Ovary (tissue), 3 donors: ENCODE measurements around the gene SCUBE3.

ENCODE experiments used
- CTCF ChIP-seq, 3 donors: fragments of 450-650 bp in 2 of 3; fragments of 200-600 bp in 1 of 3; IDR thresholded peaks; one replicate each; pipeline versions ENCODE4 v1.5.1 to v1.8.0; 2016 to 2022; ENCODE audit warnings: antibody characterized with exemption in 3 of 3, mild to moderate bottlenecking in 1 of 3
- EP300 ChIP-seq: sonication (generic); formaldehyde crosslinking; IDR thresholded peaks from one replicate; pipeline ENCODE4 v1.6.1; 2017; ENCODE audit warnings: antibody characterized with exemption
- donor health status: DM: no; HTN: no; CAD: no.

- TF ChIP-seq CTCF (IDR thresholded peaks at IDR 0.05): no peak
- no peak for TF ChIP-seq EP300
Observed at GRCh38 chr6:35199866-35200265, 13.9 kb upstream of the SCUBE3 start.
